NB4 (cell line): ENCODE data around the gene BEX5.
"Not testable (repeated sequence)": the region's sequence is repeated elsewhere in the genome, so short reads cannot be mapped to it uniquely, and the experiment has no call there.

ENCODE experiments used
- DNase-seq: peaks from one replicate; pipeline ENCODE4 v3.0.0; 2010; ENCODE audit warnings: low read depth
- H3K4me3 ChIP-seq: one replicate; pipeline ENCODE4 v1.5.1; 2011; ENCODE audit warnings: mild to moderate bottlenecking, low read depth, low read length, moderate library complexity
- CTCF ChIP-seq: IDR thresholded peaks from one replicate; pipeline ENCODE4 v1.5.1; 2012; ENCODE audit warnings: low read depth, low read length
- MYC ChIP-seq: IDR thresholded peaks from 2 replicates; pipeline ENCODE4 v1.6.1; 2011; ENCODE audit warnings: low read depth, low read length
- POLR2A ChIP-seq: IDR thresholded peaks from 2 replicates; pipeline ENCODE4 v1.6.1; 2011; ENCODE audit warnings: mild to moderate bottlenecking; ENCODE audit not compliant: insufficient read length; ENCODE audit errors: extremely low read depth
- TF ChIP-seq, protein P1 (sequence below): IDR thresholded peaks from 2 replicates; pipeline ENCODE4 v1.6.1; 2011; ENCODE audit warnings: low read depth, low read length

The BEX5 gene

GRCh38 chrX:102155806-102156179, at the start of gene BEX5:
BEX5 (minus strand) TSS chrX:102155977; CDS start chrX:102154265, 1,712 bp downstream.
- no peak for DNase-seq
- TF ChIP-seq POLR2A (no peak), MYC (no peak), CTCF (no peak)
- TF ChIP-seq, protein P1, sequence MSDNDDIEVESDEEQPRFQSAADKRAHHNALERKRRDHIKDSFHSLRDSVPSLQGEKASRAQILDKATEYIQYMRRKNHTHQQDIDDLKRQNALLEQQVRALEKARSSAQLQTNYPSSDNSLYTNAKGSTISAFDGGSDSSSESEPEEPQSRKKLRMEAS = no peak
- no peak within 1 kb of the TSS for H3K4me3 ChIP-seq

DNA sequence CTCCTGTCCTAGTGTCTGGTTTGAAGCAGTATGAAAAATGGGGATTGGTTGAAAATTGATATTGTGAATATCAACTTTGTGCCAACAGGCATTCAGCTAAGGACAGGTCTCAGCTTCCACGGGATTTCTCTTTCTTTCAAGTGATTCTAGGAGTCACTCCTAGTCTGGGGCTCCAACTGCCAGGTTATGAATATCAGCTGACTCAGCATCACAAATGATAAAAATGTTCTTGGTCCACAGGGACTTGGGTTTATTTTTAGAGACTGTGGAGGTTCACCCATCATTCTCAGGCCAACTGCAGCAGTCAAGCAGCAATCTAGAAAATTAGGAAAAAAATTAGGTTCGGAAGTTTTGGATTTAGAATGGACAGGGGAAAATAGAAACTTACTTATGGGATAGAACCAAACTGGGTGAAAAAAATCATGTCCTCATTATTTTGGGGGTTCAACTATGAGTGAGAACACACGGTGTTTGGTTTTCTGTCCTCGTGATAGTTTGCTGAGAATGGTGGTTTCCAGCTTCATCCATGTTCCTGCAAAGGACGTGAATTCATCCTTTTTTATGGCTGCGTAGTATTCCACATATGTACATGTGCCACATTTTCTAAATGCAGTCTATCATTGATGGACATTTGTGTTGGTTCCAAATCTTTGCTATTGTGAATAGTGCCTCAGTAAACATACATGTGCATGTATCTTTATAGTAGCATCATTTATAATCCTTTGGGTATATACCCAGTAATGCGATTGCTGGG, 30.4 kb upstream of the BEX5 start:
- H3K4me3 ChIP-seq = no peak overlapping the region
- DNase-seq = no peak
- TF ChIP-seq MYC (no peak), POLR2A (no peak), CTCF (no peak)
- TF ChIP-seq, protein P1 = no peak

- no peak for DNase-seq
- H3K4me3 ChIP-seq = no peak overlapping the region
- TF ChIP-seq POLR2A = no peak
- TF ChIP-seq CTCF = no peak
- TF ChIP-seq MYC = no peak
- TF ChIP-seq, protein P1 = no peak
Measured at GRCh38 chrX:102154900-102155805, 624 bp downstream of the BEX5 start.

DNA sequence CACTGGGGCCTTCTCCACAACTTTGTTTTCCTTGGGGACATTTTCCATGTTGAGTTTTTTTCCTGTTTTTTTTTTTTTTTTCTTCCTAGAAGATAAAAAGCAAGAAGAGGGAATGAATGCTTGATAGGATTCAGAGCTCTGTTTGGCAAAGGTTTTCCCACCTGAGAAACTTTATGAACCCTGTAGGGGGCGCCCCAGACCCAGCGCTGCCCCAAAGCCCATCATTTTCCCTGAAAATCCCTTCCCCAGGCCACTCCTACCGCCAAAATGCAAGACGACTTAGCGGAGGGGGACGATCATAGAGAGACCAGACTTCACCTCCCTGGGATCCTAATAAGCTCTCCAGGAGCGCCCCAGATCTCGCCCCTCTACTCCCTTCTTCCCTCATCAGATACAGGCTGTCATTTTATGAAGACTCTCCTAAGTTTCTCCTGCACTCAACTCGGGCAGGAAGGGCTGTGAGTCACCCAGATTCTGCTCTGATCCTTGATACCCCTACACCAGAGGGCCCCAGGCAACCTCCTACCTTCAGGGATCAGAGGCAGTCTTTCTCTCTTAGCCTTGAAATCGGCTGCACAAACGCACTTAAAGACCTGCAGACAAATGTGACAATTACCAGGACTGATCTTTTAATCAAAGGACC, 1.4 kb downstream of the BEX5 start:
- DNase-seq = no peak
- no peak for TF ChIP-seq POLR2A
- TF ChIP-seq, protein P1 = no peak
- no peak for TF ChIP-seq CTCF
- no peak for TF ChIP-seq MYC
- H3K4me3 ChIP-seq = no peak overlapping the region

DNA sequence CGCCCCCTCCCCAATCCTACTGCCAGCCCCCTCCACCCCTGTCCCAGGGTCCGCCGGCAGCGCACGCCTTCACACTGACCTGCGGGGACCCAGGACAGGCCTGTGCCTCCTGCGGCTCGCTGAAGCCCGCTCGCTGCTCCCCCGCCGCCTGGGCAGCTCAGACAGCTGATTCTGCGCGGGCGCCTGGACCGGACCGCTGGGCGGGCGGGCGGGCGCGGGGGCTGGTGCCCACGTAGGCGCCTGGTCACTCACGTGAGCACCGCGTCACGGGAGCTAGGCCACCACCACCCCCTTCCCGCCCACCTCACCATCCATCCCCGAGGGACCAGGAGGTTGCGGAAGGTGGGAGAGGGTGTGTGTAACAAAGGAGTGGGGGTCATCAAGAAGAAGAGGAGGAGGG, 13.5 kb downstream of the BEX5 start, which contains the start of gene TCEAL6:
TCEAL6 (minus strand) TSS at position 208 of the 400 bp plus-strand sequence.
- DNase-seq, H3K4me3 ChIP-seq: not testable (repeated sequence)

- not testable (repeated sequence) for H3K4me3 ChIP-seq, DNase-seq
Measured at GRCh38 chrX:102141631-102142030, 14.1 kb downstream of the BEX5 start.

DNA sequence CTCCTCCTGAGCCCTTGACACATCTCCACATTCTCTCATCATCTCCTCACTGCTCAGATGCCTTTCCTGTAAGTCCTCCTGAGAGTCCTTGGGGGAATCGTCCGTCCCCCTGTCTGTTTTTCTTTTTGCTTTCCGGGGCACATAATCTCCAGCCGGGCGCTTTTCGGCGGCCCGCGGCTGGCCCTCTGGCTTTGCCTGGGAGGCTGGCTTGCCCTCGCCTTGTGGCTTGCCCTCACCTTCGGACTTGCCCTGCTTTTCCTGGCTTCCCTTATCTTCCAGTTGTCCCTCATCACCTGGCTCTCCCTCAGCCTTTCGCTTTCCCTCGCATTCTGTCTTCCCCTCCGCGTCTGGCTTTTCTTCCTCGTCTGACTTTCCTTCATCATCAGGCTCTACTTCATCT, 14.9 kb downstream of the BEX5 start:
- DNase-seq, H3K4me3 ChIP-seq: not testable (repeated sequence)
